Esophagus muscularis mucosa (tissue), 4 donors: ENCODE results near the gene TMEM134.

Source experiments
- EP300 ChIP-seq: sonication (generic); formaldehyde crosslinking; IDR thresholded peaks from one replicate; pipeline ENCODE4 v1.6.1; 2017; ENCODE audit warnings: antibody characterized with exemption
- POLR2A ChIP-seq: fragments of 450-650 bp; IDR thresholded peaks from one replicate; pipeline ENCODE4 v1.6.1; 2017; ENCODE audit warnings: antibody characterized with exemption, moderate library complexity, mild to moderate bottlenecking, low read depth
- POLR2AphosphoS5 ChIP-seq, 2 donors: sonication (generic); formaldehyde crosslinking; IDR thresholded peaks; one replicate each; pipeline ENCODE4 v1.6.1; 2017; ENCODE audit warnings: antibody characterized with exemption in 2 of 2
- TF ChIP-seq, protein P1 (sequence below), 3 experiments: fragments of 200-600 bp in 2 of 3; fragments of 450-650 bp in 1 of 3; sonication (generic) in 2 of 3; IDR thresholded peaks; one replicate each; pipeline ENCODE4 v1.5.1; 2017 to 2019; ENCODE audit warnings: antibody characterized with exemption in 3 of 3, mild to moderate bottlenecking in 2 of 3, moderate library complexity in 1 of 3

DNA sequence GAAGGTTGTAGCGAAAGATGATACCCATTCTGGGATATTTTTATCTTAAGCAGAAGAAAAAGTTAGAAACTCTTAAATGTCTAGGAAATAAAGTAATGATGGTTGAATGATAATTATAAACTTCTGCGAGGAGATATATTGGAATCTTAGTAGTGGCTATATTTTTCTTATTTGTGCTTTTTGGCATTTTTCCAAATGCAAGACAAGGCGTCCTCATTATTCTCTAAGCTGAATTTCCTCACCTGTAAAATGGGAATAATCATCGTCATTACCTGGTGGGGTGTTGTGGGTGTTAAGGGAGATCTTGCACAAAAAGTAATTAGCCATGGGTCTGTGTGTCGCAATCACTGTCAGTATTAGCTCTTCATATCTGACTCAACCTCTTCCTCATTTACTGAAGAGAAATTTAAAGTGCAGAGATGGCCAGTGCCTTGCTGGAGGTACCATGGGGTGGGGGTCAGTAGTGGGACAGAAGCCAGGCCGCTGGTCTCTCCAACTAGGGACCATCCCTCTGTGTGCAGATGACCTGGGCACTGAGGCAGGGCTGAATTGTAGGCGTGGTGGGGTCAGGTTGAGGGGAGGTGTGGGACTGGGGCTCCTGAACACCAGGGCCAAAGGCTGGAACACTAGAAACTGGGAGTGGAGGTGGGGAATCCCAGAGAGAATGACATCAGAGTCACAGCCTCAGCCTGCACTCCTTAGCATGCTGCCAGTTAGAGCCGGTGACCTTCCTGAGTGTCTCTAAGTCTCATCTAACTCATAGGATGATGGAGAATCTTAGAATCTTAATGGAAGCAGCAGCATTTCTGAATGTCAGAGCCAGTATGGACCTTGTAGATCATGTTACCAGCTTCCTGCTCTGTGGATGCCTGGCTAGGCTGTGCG is 32.0 kb upstream of the TMEM134 start:
- TF ChIP-seq, protein P1, sequence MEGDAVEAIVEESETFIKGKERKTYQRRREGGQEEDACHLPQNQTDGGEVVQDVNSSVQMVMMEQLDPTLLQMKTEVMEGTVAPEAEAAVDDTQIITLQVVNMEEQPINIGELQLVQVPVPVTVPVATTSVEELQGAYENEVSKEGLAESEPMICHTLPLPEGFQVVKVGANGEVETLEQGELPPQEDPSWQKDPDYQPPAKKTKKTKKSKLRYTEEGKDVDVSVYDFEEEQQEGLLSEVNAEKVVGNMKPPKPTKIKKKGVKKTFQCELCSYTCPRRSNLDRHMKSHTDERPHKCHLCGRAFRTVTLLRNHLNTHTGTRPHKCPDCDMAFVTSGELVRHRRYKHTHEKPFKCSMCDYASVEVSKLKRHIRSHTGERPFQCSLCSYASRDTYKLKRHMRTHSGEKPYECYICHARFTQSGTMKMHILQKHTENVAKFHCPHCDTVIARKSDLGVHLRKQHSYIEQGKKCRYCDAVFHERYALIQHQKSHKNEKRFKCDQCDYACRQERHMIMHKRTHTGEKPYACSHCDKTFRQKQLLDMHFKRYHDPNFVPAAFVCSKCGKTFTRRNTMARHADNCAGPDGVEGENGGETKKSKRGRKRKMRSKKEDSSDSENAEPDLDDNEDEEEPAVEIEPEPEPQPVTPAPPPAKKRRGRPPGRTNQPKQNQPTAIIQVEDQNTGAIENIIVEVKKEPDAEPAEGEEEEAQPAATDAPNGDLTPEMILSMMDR (IDR thresholded peaks at IDR 0.05): no peak
- TF ChIP-seq POLR2A (no peak), EP300 (no peak), POLR2AphosphoS5 (IDR thresholded peaks at IDR 0.05) (no peak)
